ENCODE data around the gene MCUR1.
A peak's percentile ranks its signal among the peaks of the same experiment; 100 is the strongest.

MCUR1 gene

DNA sequence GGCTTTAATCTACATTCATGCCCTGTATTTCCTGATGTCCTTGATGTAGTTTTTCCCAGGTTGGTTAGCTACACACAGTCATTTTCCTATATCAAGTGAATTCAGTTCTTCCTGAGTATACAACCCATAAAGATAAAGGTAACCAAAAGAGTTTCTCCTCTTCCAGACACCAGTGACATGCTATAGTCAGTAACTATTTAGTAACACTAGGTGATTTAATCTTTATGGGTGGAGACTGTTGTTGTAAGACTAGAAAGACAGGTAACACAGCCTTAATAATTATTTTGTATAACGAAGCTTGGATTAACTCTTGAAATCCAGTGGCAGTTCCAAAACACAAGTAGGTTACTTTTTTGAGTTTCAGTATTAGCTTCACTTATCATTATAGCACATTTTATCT, 17.6 kb downstream of the MCUR1 start:
- TF ChIP-seq, protein P1, sequence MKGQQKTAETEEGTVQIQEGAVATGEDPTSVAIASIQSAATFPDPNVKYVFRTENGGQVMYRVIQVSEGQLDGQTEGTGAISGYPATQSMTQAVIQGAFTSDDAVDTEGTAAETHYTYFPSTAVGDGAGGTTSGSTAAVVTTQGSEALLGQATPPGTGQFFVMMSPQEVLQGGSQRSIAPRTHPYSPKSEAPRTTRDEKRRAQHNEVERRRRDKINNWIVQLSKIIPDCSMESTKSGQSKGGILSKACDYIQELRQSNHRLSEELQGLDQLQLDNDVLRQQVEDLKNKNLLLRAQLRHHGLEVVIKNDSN (IDR thresholded peaks at IDR 0.05), result no peak
- no peak for TF ChIP-seq FOXM1 (IDR thresholded peaks at IDR 0.05; ENCODE audit: borderline replicate concordance, low read depth)
- TF ChIP-seq, protein P2, sequence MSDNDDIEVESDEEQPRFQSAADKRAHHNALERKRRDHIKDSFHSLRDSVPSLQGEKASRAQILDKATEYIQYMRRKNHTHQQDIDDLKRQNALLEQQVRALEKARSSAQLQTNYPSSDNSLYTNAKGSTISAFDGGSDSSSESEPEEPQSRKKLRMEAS (IDR thresholded peaks at IDR 0.05), result no peak

DNA sequence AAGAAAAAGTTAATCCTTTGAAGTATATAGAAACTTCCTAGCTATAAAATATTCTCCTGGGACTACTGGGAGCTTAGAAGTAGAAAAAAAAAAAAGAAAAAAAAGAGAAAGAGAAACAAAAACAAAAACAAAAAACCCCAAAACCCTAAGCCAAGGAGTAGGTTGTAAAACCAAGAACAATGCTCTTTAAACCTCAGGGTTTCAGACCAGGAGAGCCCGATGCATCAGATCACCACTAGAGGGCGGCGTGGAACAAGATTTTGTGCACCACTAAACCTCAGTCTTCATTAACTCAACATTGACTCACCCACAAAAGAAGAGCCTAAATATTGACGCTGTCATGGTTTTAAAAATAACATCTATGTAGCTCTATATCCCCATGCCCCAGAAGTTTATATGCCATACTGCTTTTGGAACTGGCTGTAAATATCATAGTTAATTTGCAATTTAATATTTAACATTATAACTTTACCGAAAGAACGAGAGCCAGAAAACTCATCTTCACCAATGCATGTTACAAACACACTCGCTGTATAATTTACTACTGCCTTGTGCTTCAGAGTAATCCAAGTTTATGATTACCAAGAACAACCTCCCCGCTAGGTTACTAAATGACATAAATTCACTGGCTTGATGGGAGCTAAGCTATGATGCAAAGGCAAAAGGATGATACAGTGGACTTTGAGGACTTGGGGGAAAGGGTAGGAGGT, 19.2 kb downstream of the MCUR1 start:
- peak; percentile 83 for TF ChIP-seq RAD21 (IDR thresholded peaks at IDR 0.05; ENCODE audit: low read depth)
- TF ChIP-seq TEAD4 (IDR thresholded peaks at IDR 0.05), result no peak

DNA sequence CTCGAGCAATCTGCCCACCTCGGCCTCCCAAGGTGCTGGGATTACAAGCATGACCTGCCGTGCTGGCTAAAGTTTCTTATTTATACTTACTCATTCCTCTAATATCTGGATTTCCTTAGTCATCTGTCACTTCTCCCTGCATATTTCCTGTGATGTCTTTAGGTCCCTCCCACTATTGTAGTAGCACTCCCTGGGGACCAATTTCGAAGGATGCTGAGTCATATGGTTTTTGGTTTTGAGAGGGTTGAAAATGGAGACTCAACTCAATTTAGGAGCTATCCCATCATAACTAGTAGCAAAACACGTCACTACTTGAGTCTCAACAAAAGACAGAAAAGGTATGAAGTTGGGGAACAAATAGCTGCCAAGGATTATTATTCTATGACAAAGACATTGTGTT, 20.2 kb downstream of the MCUR1 start:
- TF ChIP-seq, protein P3, sequence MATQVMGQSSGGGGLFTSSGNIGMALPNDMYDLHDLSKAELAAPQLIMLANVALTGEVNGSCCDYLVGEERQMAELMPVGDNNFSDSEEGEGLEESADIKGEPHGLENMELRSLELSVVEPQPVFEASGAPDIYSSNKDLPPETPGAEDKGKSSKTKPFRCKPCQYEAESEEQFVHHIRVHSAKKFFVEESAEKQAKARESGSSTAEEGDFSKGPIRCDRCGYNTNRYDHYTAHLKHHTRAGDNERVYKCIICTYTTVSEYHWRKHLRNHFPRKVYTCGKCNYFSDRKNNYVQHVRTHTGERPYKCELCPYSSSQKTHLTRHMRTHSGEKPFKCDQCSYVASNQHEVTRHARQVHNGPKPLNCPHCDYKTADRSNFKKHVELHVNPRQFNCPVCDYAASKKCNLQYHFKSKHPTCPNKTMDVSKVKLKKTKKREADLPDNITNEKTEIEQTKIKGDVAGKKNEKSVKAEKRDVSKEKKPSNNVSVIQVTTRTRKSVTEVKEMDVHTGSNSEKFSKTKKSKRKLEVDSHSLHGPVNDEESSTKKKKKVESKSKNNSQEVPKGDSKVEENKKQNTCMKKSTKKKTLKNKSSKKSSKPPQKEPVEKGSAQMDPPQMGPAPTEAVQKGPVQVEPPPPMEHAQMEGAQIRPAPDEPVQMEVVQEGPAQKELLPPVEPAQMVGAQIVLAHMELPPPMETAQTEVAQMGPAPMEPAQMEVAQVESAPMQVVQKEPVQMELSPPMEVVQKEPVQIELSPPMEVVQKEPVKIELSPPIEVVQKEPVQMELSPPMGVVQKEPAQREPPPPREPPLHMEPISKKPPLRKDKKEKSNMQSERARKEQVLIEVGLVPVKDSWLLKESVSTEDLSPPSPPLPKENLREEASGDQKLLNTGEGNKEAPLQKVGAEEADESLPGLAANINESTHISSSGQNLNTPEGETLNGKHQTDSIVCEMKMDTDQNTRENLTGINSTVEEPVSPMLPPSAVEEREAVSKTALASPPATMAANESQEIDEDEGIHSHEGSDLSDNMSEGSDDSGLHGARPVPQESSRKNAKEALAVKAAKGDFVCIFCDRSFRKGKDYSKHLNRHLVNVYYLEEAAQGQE (IDR thresholded peaks at IDR 0.05; ENCODE audit: low read depth), result no peak
- TF ChIP-seq CREB1 (IDR thresholded peaks at IDR 0.05; ENCODE audit: low read depth) (no peak), YY1 (IDR thresholded peaks at IDR 0.05; ENCODE audit: low read depth) (no peak), CEBPB (IDR thresholded peaks at IDR 0.05) (no peak), FOXM1 (IDR thresholded peaks at IDR 0.05; ENCODE audit: borderline replicate concordance, low read depth) (no peak)
- TF ChIP-seq, protein P1 (IDR thresholded peaks at IDR 0.05), result no peak

DNA sequence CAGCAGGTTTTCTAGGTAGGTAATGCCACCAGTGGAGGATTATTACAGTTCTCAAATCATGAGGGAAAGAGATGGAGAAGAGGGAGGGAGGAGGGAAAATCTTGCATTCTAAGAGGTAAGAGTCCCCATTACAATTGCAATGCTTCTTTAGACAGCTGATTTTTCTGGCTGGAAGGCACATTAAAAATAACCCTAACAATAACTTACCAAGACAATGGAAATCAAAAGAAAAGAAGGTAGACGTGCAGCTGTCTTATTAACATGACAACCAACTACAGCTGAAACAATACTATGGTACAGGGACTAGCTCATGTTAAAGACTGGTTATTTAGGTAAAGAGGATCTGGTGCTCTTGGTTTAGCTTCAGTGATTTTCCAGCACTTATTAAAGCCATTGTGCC, 24.6 kb downstream of the MCUR1 start:
- no peak for TF ChIP-seq TCF12 (IDR thresholded peaks at IDR 0.05; ENCODE audit: low read depth)
- no peak for TF ChIP-seq YY1 (IDR thresholded peaks at IDR 0.05; ENCODE audit: low read depth)
- TF ChIP-seq, protein P2 (IDR thresholded peaks at IDR 0.05), result no peak
- TF ChIP-seq, protein P1 (IDR thresholded peaks at IDR 0.05), result no peak
- TF ChIP-seq FOXM1 (IDR thresholded peaks at IDR 0.05; ENCODE audit: borderline replicate concordance, low read depth), result no peak
- no peak for TF ChIP-seq EP300 (IDR thresholded peaks at IDR 0.05; ENCODE audit: borderline replicate concordance)
- TF ChIP-seq ZBTB7A (IDR thresholded peaks at IDR 0.05; ENCODE audit: low read depth), result no peak
- no peak for TF ChIP-seq CREB1 (IDR thresholded peaks at IDR 0.05; ENCODE audit: low read depth)
- TF ChIP-seq RAD21 (IDR thresholded peaks at IDR 0.05; ENCODE audit: low read depth), result no peak
- TF ChIP-seq NFIC (IDR thresholded peaks at IDR 0.05), result no peak
- TF ChIP-seq TAF1 (IDR thresholded peaks at IDR 0.05; ENCODE audit: low read depth), result no peak
- TF ChIP-seq, protein P3 (IDR thresholded peaks at IDR 0.05; ENCODE audit: low read depth), result no peak
- no peak for TF ChIP-seq CEBPB (IDR thresholded peaks at IDR 0.05)
- TF ChIP-seq EGR1 (IDR thresholded peaks at IDR 0.05), result no peak
- no peak for TF ChIP-seq TEAD4 (IDR thresholded peaks at IDR 0.05)

DNA sequence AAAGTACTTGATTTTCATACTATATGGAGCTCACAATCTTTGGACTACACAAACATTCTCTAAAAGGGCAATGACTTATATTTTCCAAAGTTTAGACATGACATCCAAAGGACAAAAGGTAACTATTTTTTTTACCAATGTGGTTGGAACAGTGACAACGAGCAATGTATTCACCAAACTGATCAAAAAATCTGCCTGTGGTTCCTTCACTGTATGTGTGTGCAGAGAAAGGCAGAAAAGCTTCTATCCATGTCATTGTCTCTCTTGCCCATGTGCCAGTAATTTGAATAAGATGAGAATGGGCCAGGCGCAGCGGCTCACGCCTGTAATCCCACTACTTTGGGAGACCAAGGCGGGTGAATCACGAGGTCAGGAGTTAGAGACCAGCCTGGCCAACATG, 25.5 kb downstream of the MCUR1 start:
- no peak for TF ChIP-seq EP300 (IDR thresholded peaks at IDR 0.05; ENCODE audit: borderline replicate concordance)
- TF ChIP-seq EGR1 (IDR thresholded peaks at IDR 0.05), result no peak
- TF ChIP-seq RAD21 (IDR thresholded peaks at IDR 0.05; ENCODE audit: low read depth), result no peak
- no peak for TF ChIP-seq ZBTB7A (IDR thresholded peaks at IDR 0.05; ENCODE audit: low read depth)
- TF ChIP-seq CREB1 (IDR thresholded peaks at IDR 0.05; ENCODE audit: low read depth), result no peak
- TF ChIP-seq, protein P2 (IDR thresholded peaks at IDR 0.05), result no peak
- TF ChIP-seq, protein P1 (IDR thresholded peaks at IDR 0.05), result no peak
- no peak for TF ChIP-seq FOXM1 (IDR thresholded peaks at IDR 0.05; ENCODE audit: borderline replicate concordance, low read depth)
- TF ChIP-seq, protein P3 (IDR thresholded peaks at IDR 0.05; ENCODE audit: low read depth), result no peak
- no peak for TF ChIP-seq YY1 (IDR thresholded peaks at IDR 0.05; ENCODE audit: low read depth)
- no peak for TF ChIP-seq CEBPB (IDR thresholded peaks at IDR 0.05)
- TF ChIP-seq NFIC (IDR thresholded peaks at IDR 0.05), result no peak
- no peak for TF ChIP-seq TCF12 (IDR thresholded peaks at IDR 0.05; ENCODE audit: low read depth)
- TF ChIP-seq TAF1 (IDR thresholded peaks at IDR 0.05; ENCODE audit: low read depth), result no peak
- TF ChIP-seq TEAD4 (IDR thresholded peaks at IDR 0.05), result no peak
